SK-N-SH treated with all-trans-retinoic acid at 6 μM for 48 hours (cell line): ENCODE measurements around the gene TPST2.

ENCODE experiments used
- ATAC-seq: fragments of 200-7000 bp; cut with Tn5 transposase; 3 replicates; pipeline ENCODE4 v1.9.1; 2020; ENCODE audit warnings: mild to moderate bottlenecking, moderate library complexity
- ARNTL ChIP-seq: fragments of 450-650 bp; formaldehyde crosslinking; IDR thresholded peaks from 2 replicates; pipeline ENCODE4 v1.5.0; 2020; ENCODE audit warnings: low read depth, mild to moderate bottlenecking, moderate library complexity, borderline replicate concordance
- CSDC2 ChIP-seq: fragments of 250-450 bp; sonication (Bioruptor Pico); IDR thresholded peaks from 2 replicates; pipeline ENCODE4 v1.5.0; 2020; ENCODE audit warnings: mild to moderate bottlenecking, moderate library complexity
- CSRNP3 ChIP-seq: fragments of 250-450 bp; sonication (Bioruptor Pico); IDR thresholded peaks from 2 replicates; pipeline ENCODE4 v1.5.1; 2021; ENCODE audit warnings: mild to moderate bottlenecking, moderate library complexity
- GLIS3 ChIP-seq: fragments of 250-450 bp; sonication (Bioruptor Pico); IDR thresholded peaks from 2 replicates; pipeline ENCODE4 v1.5.0; 2020; ENCODE audit warnings: mild to moderate bottlenecking, moderate library complexity
- ISL1 ChIP-seq: fragments of 250-450 bp; sonication (Bioruptor Pico); IDR thresholded peaks from 2 replicates; pipeline ENCODE4 v2.1.2; 2022; ENCODE audit warnings: mild to moderate bottlenecking, moderate library complexity
- PPARA ChIP-seq: fragments of 250-450 bp; sonication (Bioruptor Pico); IDR thresholded peaks from 2 replicates; pipeline ENCODE4 v1.5.0; 2020; ENCODE audit warnings: mild to moderate bottlenecking, borderline replicate concordance
- RARB ChIP-seq: fragments of 250-450 bp; sonication (Bioruptor Pico); IDR thresholded peaks from 2 replicates; pipeline ENCODE4 v1.8.0; 2021; ENCODE audit warnings: mild to moderate bottlenecking, moderate library complexity
- SNAI2 ChIP-seq: fragments of 250-450 bp; sonication (Bioruptor Pico); IDR thresholded peaks from 2 replicates; pipeline ENCODE4 v1.5.0; 2020; ENCODE audit warnings: mild to moderate bottlenecking, moderate library complexity
- TOX ChIP-seq: fragments of 250-450 bp; sonication (Bioruptor Pico); IDR thresholded peaks from 2 replicates; pipeline ENCODE4 v1.8.0; 2021; ENCODE audit warnings: mild to moderate bottlenecking, moderate library complexity, borderline replicate concordance
- TSHZ2 ChIP-seq: fragments of 250-450 bp; sonication (Bioruptor Pico); IDR thresholded peaks from 2 replicates; pipeline ENCODE4 v1.5.0; 2020; ENCODE audit warnings: mild to moderate bottlenecking, moderate library complexity
- ZC3H10 ChIP-seq: fragments of 250-450 bp; sonication (Bioruptor Pico); IDR thresholded peaks from 2 replicates; pipeline ENCODE4 v1.5.1; 2021; ENCODE audit warnings: mild to moderate bottlenecking, moderate library complexity
- ZFP3 ChIP-seq: fragments of 250-450 bp; sonication (Bioruptor Pico); IDR thresholded peaks from 2 replicates; pipeline ENCODE4 v1.5.0; 2020; ENCODE audit warnings: mild to moderate bottlenecking, moderate library complexity
- ZFP30 ChIP-seq: fragments of 450-650 bp; formaldehyde crosslinking; IDR thresholded peaks from 2 replicates; pipeline ENCODE4 v1.5.0; 2022; ENCODE audit warnings: mild to moderate bottlenecking, moderate library complexity
- ZNF565 ChIP-seq: fragments of 450-650 bp; formaldehyde crosslinking; conservative IDR thresholded peaks from 2 replicates; pipeline ENCODE4 v1.5.0; 2020; ENCODE audit warnings: low read depth, mild to moderate bottlenecking, moderate library complexity
- ZNF70 ChIP-seq: fragments of 450-650 bp; formaldehyde crosslinking; IDR thresholded peaks from 2 replicates; pipeline ENCODE4 v1.5.0; 2020; ENCODE audit warnings: mild to moderate bottlenecking, moderate library complexity
- ZNF8 ChIP-seq: fragments of 450-650 bp; formaldehyde crosslinking; IDR thresholded peaks from 2 replicates; pipeline ENCODE4 v1.5.0; 2020; ENCODE audit warnings: mild to moderate bottlenecking, moderate library complexity
- TF ChIP-seq, protein P1 (sequence below): fragments of 250-450 bp; sonication (Bioruptor Pico); IDR thresholded peaks from 2 replicates; pipeline ENCODE4 v1.8.0; 2021; ENCODE audit warnings: low read depth, mild to moderate bottlenecking, moderate library complexity, borderline replicate concordance

Gene TPST2

GRCh38 chr22:26616650-26617049 lies 26.7 kb upstream of the TPST2 start (continued):
- TF ChIP-seq CSRNP3 (CRISPR knock-in tag): no peak
- TF ChIP-seq CSDC2: no peak
- TF ChIP-seq TSHZ2 (CRISPR knock-in tag): no peak
- no peak for TF ChIP-seq SNAI2 (CRISPR knock-in tag)
- no peak for TF ChIP-seq ARNTL (CRISPR knock-in tag)
- no peak for TF ChIP-seq PPARA
- no peak for TF ChIP-seq ZC3H10
- TF ChIP-seq RARB (CRISPR knock-in tag): no peak

GRCh38 chr22:26615830-26616435 lies 26.0 kb upstream of the TPST2 start:
- no peak for ATAC-seq
- TF ChIP-seq PPARA (no peak), ARNTL (CRISPR knock-in tag) (no peak), ISL1 (CRISPR knock-in tag) (no peak), ZNF8 (no peak), ZNF565 (CRISPR knock-in tag) (no peak), TSHZ2 (CRISPR knock-in tag) (no peak), CSRNP3 (CRISPR knock-in tag) (no peak)
- TF ChIP-seq, all 23 proteins: peak for 0

DNA sequence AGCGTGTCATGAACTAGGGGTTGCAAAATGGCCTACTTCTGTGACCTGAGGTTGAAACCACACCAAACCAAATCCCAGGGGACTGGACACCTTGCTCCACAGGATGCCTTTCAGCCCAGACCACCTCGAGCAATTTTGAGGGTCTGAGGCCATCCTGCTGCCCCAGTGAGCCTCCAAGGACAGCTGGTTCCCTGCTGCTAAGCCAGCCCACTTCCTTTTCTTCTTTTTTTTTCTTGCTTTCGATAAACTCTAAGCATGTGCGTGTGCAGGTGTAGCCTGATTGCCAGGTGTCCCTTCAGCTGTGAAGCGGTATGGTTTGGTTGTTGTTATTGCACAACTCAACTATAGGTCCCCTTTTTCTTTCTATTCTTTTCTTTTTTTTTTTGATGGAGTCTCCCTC lies 25.2 kb upstream of the TPST2 start:
- ATAC-seq: no peak
- TF ChIP-seq CSRNP3 (CRISPR knock-in tag): no peak
- TF ChIP-seq GLIS3 (CRISPR knock-in tag): no peak
- no peak for TF ChIP-seq TSHZ2 (CRISPR knock-in tag)
- TF ChIP-seq ZNF565 (CRISPR knock-in tag): no peak
- no peak for TF ChIP-seq ZNF70 (CRISPR knock-in tag)
- TF ChIP-seq, protein P1, sequence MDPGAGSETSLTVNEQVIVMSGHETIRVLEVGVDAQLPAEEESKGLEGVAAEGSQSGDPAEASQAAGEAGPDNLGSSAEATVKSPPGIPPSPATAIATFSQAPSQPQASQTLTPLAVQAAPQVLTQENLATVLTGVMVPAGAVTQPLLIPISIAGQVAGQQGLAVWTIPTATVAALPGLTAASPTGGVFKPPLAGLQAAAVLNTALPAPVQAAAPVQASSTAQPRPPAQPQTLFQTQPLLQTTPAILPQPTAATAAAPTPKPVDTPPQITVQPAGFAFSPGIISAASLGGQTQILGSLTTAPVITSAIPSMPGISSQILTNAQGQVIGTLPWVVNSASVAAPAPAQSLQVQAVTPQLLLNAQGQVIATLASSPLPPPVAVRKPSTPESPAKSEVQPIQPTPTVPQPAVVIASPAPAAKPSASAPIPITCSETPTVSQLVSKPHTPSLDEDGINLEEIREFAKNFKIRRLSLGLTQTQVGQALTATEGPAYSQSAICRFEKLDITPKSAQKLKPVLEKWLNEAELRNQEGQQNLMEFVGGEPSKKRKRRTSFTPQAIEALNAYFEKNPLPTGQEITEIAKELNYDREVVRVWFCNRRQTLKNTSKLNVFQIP (CRISPR knock-in tag): no peak
- TF ChIP-seq ZFP30: no peak
- no peak for TF ChIP-seq RARB (CRISPR knock-in tag)
- TF ChIP-seq ZFP3 (CRISPR knock-in tag): no peak
- no peak for TF ChIP-seq TOX (CRISPR knock-in tag)
